Neural crest cell (in vitro differentiated cells): ENCODE data around the gene SLC39A11. TPM values are rescaled to one million over a fixed set of nuclear protein-coding genes. Genes with fewer than 3 reads are reported as not detected.
A peak's percentile ranks its signal among the peaks of the same experiment; 100 is the strongest.

Source experiments
- DNase-seq: peaks from one replicate; pipeline ENCODE4 v3.0.0; 2021; ENCODE audit warnings: low read depth, mixed read lengths, low spot score
- H3K27ac Mint-ChIP-seq: one replicate; pipeline ENCODE4 v1.8.0; 2021; ENCODE audit warnings: mild to moderate bottlenecking, mixed read lengths; ENCODE audit not compliant: unreplicated experiment
- H3K27me3 Mint-ChIP-seq: 2 replicates; pipeline ENCODE4 v1.8.0; 2021; ENCODE audit warnings: low read depth, mild to moderate bottlenecking, mixed read lengths
- H3K36me3 Mint-ChIP-seq: 2 replicates; pipeline ENCODE4 v1.8.0; 2021; ENCODE audit warnings: low read depth, mild to moderate bottlenecking, mixed read lengths
- H3K4me1 Mint-ChIP-seq: 2 replicates; pipeline ENCODE4 v1.8.0; 2021; ENCODE audit warnings: mixed read lengths
- H3K4me3 Mint-ChIP-seq: one replicate; pipeline ENCODE4 v1.8.0; 2021; ENCODE audit warnings: mild to moderate bottlenecking, mixed read lengths
- H3K9me3 Mint-ChIP-seq: 2 replicates; pipeline ENCODE4 v1.8.0; 2021; ENCODE audit warnings: mixed read lengths
- total RNA-seq: library from RNA; stranded (reverse); gene quantifications from 2 replicates; pipeline ENCODE4 v1.2.1, GENCODE V29; 2021
- TF ChIP-seq, protein P1 (sequence below): fragments of 200-600 bp; sonication (generic); conservative IDR thresholded peaks from 2 replicates; pipeline ENCODE4 v1.5.0; 2021; ENCODE audit warnings: antibody characterized with exemption, mild to moderate bottlenecking

The SLC39A11 gene
- total RNA-seq, 1 donor from 2014 or later: 11.3 TPM

DNA sequence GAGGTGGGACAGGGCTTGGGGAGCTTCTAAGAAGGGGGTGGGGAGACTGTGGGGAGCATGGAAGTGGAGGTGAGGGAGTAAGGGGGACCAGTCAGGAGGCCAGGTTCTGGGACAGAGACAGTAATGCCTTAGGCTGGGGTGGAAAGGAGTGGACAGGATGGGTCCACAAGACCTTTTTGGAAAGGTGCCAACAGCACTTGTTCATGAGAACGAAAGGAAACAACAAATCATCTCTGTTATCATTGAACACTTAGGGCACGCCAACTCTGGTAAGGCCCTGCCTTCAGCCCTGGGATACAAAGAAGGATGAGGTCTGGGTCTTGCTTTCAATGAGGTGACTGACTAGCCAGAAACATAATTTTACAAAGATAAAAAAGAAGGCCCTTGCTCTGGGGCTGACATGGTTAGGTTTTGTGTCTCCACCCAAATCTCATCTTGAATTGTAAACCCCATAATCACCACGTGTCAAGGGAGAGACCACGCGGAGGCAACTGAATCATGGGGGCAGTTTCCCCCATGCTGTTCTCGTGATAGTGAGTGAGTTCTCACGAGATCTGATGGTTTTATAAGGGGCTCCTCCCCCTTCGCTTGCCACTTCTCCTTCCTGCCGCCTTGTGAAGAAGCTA is 113.8 kb downstream of the SLC39A11 start:
- DNase-seq: no peak
- Mint-ChIP-seq H3K4me3 (no peak overlapping the region), H3K36me3 (peaks cover 2% of the 10 kb centered on the region), H3K9me3 (peaks cover 6% of the 10 kb centered on the region), H3K27ac (no peak overlapping the region), H3K27me3 (no peaks in the 10 kb centered on the region), H3K4me1 (peaks cover 14% of the 10 kb centered on the region)
- TF ChIP-seq, protein P1, sequence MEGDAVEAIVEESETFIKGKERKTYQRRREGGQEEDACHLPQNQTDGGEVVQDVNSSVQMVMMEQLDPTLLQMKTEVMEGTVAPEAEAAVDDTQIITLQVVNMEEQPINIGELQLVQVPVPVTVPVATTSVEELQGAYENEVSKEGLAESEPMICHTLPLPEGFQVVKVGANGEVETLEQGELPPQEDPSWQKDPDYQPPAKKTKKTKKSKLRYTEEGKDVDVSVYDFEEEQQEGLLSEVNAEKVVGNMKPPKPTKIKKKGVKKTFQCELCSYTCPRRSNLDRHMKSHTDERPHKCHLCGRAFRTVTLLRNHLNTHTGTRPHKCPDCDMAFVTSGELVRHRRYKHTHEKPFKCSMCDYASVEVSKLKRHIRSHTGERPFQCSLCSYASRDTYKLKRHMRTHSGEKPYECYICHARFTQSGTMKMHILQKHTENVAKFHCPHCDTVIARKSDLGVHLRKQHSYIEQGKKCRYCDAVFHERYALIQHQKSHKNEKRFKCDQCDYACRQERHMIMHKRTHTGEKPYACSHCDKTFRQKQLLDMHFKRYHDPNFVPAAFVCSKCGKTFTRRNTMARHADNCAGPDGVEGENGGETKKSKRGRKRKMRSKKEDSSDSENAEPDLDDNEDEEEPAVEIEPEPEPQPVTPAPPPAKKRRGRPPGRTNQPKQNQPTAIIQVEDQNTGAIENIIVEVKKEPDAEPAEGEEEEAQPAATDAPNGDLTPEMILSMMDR: no peak

DNA sequence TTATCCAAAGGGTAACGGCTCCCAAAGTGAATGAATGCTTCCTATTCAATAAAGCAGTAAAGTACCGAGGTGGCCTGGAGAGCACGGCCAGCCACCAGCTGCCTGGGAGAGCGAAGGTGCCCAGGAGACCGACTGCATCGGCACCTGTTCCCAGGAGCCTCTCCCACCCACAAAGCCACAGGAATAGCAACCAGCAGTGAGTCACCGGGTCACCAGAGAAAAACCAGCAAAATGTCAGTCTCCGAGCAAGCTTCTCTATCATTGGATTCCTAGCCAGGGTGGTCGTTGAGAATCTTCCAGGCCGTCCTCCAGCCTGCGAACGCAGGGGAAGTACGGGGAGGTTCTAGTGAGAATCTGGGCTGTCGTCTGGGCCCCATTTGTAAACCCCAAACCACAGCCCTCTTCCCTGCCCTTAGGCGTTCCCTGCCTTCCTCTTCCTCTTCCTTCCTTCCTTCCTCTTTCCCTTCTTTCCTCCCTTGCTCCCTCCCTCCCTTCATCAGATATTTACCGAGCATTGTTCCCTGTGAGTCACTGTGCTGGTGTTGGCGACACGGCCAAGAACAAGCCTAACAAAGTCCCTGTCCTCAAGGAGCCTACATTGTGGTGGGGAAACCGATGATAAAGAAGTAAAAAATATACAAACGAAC is 114.6 kb downstream of the SLC39A11 start:
- H3K27ac Mint-ChIP-seq: peak overlapping the region; percentile 82
- TF ChIP-seq, protein P1: no peak
- H3K36me3 Mint-ChIP-seq: peaks cover 2% of the 10 kb centered on the region
- H3K4me3 Mint-ChIP-seq: no peak overlapping the region
- H3K9me3 Mint-ChIP-seq: peaks cover 6% of the 10 kb centered on the region
- H3K27me3 Mint-ChIP-seq: no peaks in the 10 kb centered on the region
- H3K4me1 Mint-ChIP-seq: peaks cover 14% of the 10 kb centered on the region
- no peak for DNase-seq

DNA sequence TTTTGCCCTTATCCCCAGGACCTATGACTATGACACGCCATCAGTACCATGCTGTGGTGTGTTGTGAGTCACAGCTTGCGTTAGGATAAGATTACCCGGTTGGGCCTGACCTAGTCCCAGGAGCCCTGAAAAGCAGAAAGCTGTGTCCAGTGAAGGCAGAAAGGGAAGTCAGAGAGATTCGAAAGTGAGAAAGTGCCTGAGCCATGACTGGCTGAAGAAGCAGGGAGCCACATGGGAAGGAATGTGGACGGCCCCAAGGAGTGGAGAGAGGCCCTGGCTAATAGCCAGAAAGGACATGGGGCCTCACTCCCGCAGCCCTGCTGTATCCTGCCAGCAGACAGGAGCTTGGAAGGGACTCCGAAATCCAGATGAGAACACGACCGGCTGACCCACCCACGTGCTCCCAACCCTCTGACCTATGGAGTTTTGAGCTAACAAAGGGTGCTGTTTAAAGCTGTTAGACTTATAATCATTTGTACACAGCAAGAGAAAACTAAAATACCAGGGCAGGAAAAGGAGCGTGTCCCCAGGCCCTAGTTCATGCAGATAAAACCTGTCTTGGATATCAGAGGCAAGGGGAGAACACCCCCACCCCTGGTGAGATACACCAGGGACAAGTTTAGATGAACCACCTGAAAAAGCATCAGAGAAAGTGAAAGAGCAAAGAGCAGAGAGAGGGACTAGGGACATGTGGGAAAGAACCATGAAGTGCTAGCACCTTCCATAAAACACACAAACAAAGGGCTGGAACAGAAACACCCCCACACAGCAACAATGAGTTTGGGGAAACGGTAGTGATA is 115.3 kb downstream of the SLC39A11 start:
- Mint-ChIP-seq H3K27me3 (no peaks in the 10 kb centered on the region), H3K36me3 (peaks cover 2% of the 10 kb centered on the region), H3K27ac (peak overlapping the region; percentile 22), H3K4me3 (no peak overlapping the region), H3K4me1 (peaks cover 19% of the 10 kb centered on the region), H3K9me3 (peaks cover 6% of the 10 kb centered on the region)
- DNase-seq: no peak
- TF ChIP-seq, protein P1: no peak

GRCh38 chr17:72975509-72975908 is 117.0 kb downstream of the SLC39A11 start:
- Mint-ChIP-seq H3K9me3 (peaks cover 6% of the 10 kb centered on the region), H3K27me3 (no peaks in the 10 kb centered on the region), H3K36me3 (peaks cover 2% of the 10 kb centered on the region), H3K4me1 (peaks cover 27% of the 10 kb centered on the region), H3K4me3 (no peak overlapping the region), H3K27ac (no peak overlapping the region)
- TF ChIP-seq, protein P1: no peak
- DNase-seq: no peak

- Mint-ChIP-seq H3K27me3 (no peaks in the 10 kb centered on the region), H3K36me3 (peaks cover 2% of the 10 kb centered on the region), H3K27ac (no peak overlapping the region), H3K4me1 (peaks cover 35% of the 10 kb centered on the region), H3K4me3 (no peak overlapping the region), H3K9me3 (peaks cover 6% of the 10 kb centered on the region)
- DNase-seq: no peak
- TF ChIP-seq, protein P1: no peak
Measured at GRCh38 chr17:72974605-72975232, 117.8 kb downstream of the SLC39A11 start.
